GM23338 (cell line): Measurements from ENCODE around the gene FXYD5. TPM values are rescaled to one million over a fixed set of nuclear protein-coding genes. Genes with fewer than 3 reads are reported as not detected.

Source experiments
- ATAC-seq: fragments of 200-7000 bp; cut with Tn5 transposase; 3 replicates; pipeline ENCODE4 v1.9.1; 2020
- DNase-seq: peaks from one replicate; pipeline ENCODE4 v3.0.0-alpha.2; 2015; ENCODE audit warnings: low spot score
- H2AFZ ChIP-seq: fragments of 200-600 bp; sonication (generic); 2 replicates; pipeline ENCODE4 v1.8.0; 2016; ENCODE audit warnings: antibody characterized with exemption, mild to moderate bottlenecking, moderate library complexity
- H3F3A ChIP-seq: fragments of 200-600 bp; sonication (generic); replicated peaks from 2 replicates; pipeline ENCODE4 v1.8.0; 2017; ENCODE audit warnings: antibody characterized with exemption, mixed run types, low read depth
- H3K27ac ChIP-seq: fragments of 200-600 bp; sonication (generic); 2 replicates; pipeline ENCODE4 v1.6.1; 2016; ENCODE audit warnings: low read depth
- H3K27me3 ChIP-seq: fragments of 200-600 bp; sonication (generic); 2 replicates; pipeline ENCODE4 v1.8.0; 2016; ENCODE audit warnings: mild to moderate bottlenecking, mixed run types, moderate library complexity; ENCODE audit not compliant: insufficient read depth
- H3K36me3 ChIP-seq: fragments of 200-600 bp; sonication (generic); 2 replicates; pipeline ENCODE4 v1.8.0; 2016; ENCODE audit warnings: mild to moderate bottlenecking; ENCODE audit not compliant: insufficient read depth
- H3K4me1 ChIP-seq: fragments of 200-600 bp; sonication (generic); 2 replicates; pipeline ENCODE4 v1.8.0; 2016; ENCODE audit warnings: mild to moderate bottlenecking, moderate library complexity; ENCODE audit not compliant: insufficient read depth
- H3K4me2 ChIP-seq: fragments of 200-600 bp; sonication (generic); 2 replicates; pipeline ENCODE4 v1.7.1; 2017; ENCODE audit warnings: mixed run types
- H3K4me3 ChIP-seq: fragments of 200-600 bp; sonication (generic); 2 replicates; pipeline ENCODE4 v1.6.1; 2016; ENCODE audit warnings: mixed run types
- H3K79me2 ChIP-seq: fragments of 200-600 bp; sonication (generic); replicated peaks from 2 replicates; pipeline ENCODE4 v1.8.0; 2017; ENCODE audit warnings: mild to moderate bottlenecking; ENCODE audit not compliant: insufficient read depth
- H3K9me2 ChIP-seq: fragments of 200-600 bp; sonication (generic); 2 replicates; pipeline ENCODE4 v1.8.0; 2017; ENCODE audit not compliant: insufficient read depth
- H4K20me1 ChIP-seq: fragments of 200-600 bp; sonication (generic); replicated peaks from 2 replicates; pipeline ENCODE4 v1.8.0; 2017; ENCODE audit warnings: mild to moderate bottlenecking; ENCODE audit not compliant: insufficient read depth
- H3K27ac Mint-ChIP-seq: 2 replicates; pipeline ENCODE4 v1.8.0; 2020; ENCODE audit warnings: inconsistent platforms, mild to moderate bottlenecking, moderate library complexity, mixed read lengths
- H3K27me3 Mint-ChIP-seq: 3 replicates; pipeline ENCODE4 v1.8.0; 2022; ENCODE audit warnings: low read depth, mild to moderate bottlenecking, moderate library complexity, mixed read lengths, inconsistent platforms; ENCODE audit not compliant: insufficient read depth, poor library complexity
- H3K36me3 Mint-ChIP-seq: 3 replicates; pipeline ENCODE4 v1.8.0; 2021; ENCODE audit warnings: low read depth, mild to moderate bottlenecking, inconsistent platforms, moderate library complexity, mixed read lengths
- H3K4me1 Mint-ChIP-seq: 3 replicates; pipeline ENCODE4 v1.8.0; 2020; ENCODE audit warnings: mild to moderate bottlenecking, inconsistent platforms, mixed read lengths
- H3K4me3 Mint-ChIP-seq: 3 replicates; pipeline ENCODE4 v1.8.0; 2021; ENCODE audit warnings: moderate library complexity, mild to moderate bottlenecking, inconsistent platforms, mixed read lengths
- H3K9me3 Mint-ChIP-seq: 3 replicates; pipeline ENCODE4 v1.8.0; 2020; ENCODE audit warnings: moderate library complexity, mild to moderate bottlenecking, inconsistent platforms, mixed read lengths
- CREB1 ChIP-seq: fragments of 250-450 bp; sonication (Bioruptor Pico); IDR thresholded peaks from 2 replicates; pipeline ENCODE4 v1.5.0; 2020; ENCODE audit warnings: low read depth, mild to moderate bottlenecking, moderate library complexity
- EZH2 ChIP-seq: fragments of 200-600 bp; sonication (generic); IDR thresholded peaks from one replicate; pipeline ENCODE4 v1.8.0; 2017; ENCODE audit warnings: antibody characterized with exemption, mild to moderate bottlenecking, low read depth; ENCODE audit not compliant: unreplicated experiment
- JUNB ChIP-seq: IDR thresholded peaks from one replicate; pipeline ENCODE4 v1.6.1; 2016; ENCODE audit warnings: antibody characterized with exemption; ENCODE audit not compliant: unreplicated experiment
- POLR2AphosphoS5 ChIP-seq: IDR thresholded peaks from 2 replicates; pipeline ENCODE4 v1.6.1; 2016; ENCODE audit warnings: antibody characterized with exemption, low read depth
- STAT1 ChIP-seq: IDR thresholded peaks from one replicate; pipeline ENCODE4 v1.6.1; 2016; ENCODE audit warnings: antibody characterized with exemption; ENCODE audit not compliant: unreplicated experiment
- ZNF114 ChIP-seq: fragments of 250-450 bp; sonication (Bioruptor Pico); IDR thresholded peaks from 2 replicates; pipeline ENCODE4 v1.5.0; 2020; ENCODE audit warnings: mild to moderate bottlenecking, moderate library complexity
- ZNF331 ChIP-seq: fragments of 250-450 bp; sonication (Bioruptor Pico); IDR thresholded peaks from 2 replicates; pipeline ENCODE4 v1.5.0; 2020; ENCODE audit warnings: low read depth, mild to moderate bottlenecking, moderate library complexity
- polyA plus RNA-seq: library from polyadenylated mRNA; unstranded; fragments of >200 nt; fragmentation: Nextera tagmentation; extraction: Ambion mirVana; gene quantifications from 2 replicates; pipeline ENCODE4 v1.2.1, GENCODE V29; 2016
- total RNA-seq: library from RNA; depleted of rRNA; stranded (reverse); fragments of >200 nt; shearing (Covaris generic); gene quantifications from 2 replicates; pipeline ENCODE4 v1.2.3, GENCODE V29; 2014
- TF ChIP-seq, protein P1 (sequence below): IDR thresholded peaks from one replicate; pipeline ENCODE4 v1.6.1; 2018; ENCODE audit warnings: antibody characterized with exemption; ENCODE audit not compliant: unreplicated experiment
- TF ChIP-seq, protein P2 (sequence below), 2 experiments: fragments of 200-600 bp in 1 of 2; sonication (generic) in 1 of 2; conservative IDR thresholded peaks; 2 replicates each; pipeline versions ENCODE4 v1.5.1 to v1.6.1; 2016 to 2017; ENCODE audit warnings: antibody characterized with exemption in 2 of 2, low read depth in 2 of 2, mild to moderate bottlenecking in 2 of 2, moderate library complexity in 1 of 2
- TF ChIP-seq, protein P3 (sequence below): IDR thresholded peaks from 2 replicates; pipeline ENCODE4 v1.6.1; 2016; ENCODE audit warnings: antibody characterized with exemption

Gene FXYD5
- total and polyA plus RNA-seq, 2 experiments from 2014 or later: 97.7 to 233 TPM

DNA sequence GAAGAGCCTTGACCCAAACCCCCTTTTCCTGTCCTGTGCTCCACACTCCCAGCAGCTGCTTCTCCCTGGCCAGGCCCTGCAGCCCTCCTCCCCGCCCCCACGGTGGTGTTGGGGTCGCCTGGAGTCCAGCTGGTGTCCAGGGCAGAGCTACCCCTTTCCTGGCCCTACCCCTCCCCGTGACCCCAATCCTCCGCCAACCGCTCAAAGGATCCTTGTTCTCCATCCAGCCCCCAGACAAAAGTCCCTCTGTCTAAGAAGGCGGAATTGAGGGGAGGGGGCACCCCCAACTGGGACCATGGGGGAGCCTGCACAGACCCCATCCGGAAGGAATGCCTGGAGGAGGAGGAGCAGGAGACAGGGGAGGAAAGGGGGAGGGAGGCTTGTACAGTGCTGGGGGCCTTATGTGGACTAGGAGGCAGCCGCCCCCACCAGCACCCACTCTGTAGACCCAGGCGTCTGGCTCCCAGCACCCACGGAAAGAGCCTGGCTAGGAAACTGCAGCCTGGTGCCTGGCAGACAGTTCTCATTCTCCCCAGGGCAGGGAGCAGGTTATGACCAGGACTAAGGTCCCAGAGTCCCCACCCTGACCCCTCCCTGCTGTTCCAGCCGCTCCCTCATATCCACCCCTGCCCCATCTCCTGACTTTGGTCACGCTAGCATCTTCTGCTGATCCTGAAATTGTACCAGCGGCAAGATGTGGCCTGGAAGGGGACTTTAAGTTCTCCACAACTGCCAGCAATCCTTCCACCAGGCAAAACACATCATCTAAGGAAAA lies 39.2 kb upstream of the FXYD5 start, which contains the start of gene FXYD3 (continued):
- TF ChIP-seq, protein P1, sequence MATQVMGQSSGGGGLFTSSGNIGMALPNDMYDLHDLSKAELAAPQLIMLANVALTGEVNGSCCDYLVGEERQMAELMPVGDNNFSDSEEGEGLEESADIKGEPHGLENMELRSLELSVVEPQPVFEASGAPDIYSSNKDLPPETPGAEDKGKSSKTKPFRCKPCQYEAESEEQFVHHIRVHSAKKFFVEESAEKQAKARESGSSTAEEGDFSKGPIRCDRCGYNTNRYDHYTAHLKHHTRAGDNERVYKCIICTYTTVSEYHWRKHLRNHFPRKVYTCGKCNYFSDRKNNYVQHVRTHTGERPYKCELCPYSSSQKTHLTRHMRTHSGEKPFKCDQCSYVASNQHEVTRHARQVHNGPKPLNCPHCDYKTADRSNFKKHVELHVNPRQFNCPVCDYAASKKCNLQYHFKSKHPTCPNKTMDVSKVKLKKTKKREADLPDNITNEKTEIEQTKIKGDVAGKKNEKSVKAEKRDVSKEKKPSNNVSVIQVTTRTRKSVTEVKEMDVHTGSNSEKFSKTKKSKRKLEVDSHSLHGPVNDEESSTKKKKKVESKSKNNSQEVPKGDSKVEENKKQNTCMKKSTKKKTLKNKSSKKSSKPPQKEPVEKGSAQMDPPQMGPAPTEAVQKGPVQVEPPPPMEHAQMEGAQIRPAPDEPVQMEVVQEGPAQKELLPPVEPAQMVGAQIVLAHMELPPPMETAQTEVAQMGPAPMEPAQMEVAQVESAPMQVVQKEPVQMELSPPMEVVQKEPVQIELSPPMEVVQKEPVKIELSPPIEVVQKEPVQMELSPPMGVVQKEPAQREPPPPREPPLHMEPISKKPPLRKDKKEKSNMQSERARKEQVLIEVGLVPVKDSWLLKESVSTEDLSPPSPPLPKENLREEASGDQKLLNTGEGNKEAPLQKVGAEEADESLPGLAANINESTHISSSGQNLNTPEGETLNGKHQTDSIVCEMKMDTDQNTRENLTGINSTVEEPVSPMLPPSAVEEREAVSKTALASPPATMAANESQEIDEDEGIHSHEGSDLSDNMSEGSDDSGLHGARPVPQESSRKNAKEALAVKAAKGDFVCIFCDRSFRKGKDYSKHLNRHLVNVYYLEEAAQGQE: no peak
- no peak for TF ChIP-seq JUNB
- TF ChIP-seq, protein P2, sequence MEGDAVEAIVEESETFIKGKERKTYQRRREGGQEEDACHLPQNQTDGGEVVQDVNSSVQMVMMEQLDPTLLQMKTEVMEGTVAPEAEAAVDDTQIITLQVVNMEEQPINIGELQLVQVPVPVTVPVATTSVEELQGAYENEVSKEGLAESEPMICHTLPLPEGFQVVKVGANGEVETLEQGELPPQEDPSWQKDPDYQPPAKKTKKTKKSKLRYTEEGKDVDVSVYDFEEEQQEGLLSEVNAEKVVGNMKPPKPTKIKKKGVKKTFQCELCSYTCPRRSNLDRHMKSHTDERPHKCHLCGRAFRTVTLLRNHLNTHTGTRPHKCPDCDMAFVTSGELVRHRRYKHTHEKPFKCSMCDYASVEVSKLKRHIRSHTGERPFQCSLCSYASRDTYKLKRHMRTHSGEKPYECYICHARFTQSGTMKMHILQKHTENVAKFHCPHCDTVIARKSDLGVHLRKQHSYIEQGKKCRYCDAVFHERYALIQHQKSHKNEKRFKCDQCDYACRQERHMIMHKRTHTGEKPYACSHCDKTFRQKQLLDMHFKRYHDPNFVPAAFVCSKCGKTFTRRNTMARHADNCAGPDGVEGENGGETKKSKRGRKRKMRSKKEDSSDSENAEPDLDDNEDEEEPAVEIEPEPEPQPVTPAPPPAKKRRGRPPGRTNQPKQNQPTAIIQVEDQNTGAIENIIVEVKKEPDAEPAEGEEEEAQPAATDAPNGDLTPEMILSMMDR (conservative IDR thresholded peaks at IDR 0.05; ENCODE audit: low read depth in 2 of 2): no peak
- no peak for TF ChIP-seq EZH2
- TF ChIP-seq, protein P3, sequence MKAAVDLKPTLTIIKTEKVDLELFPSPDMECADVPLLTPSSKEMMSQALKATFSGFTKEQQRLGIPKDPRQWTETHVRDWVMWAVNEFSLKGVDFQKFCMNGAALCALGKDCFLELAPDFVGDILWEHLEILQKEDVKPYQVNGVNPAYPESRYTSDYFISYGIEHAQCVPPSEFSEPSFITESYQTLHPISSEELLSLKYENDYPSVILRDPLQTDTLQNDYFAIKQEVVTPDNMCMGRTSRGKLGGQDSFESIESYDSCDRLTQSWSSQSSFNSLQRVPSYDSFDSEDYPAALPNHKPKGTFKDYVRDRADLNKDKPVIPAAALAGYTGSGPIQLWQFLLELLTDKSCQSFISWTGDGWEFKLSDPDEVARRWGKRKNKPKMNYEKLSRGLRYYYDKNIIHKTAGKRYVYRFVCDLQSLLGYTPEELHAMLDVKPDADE: no peak
- no peak for TF ChIP-seq CREB1 (CRISPR knock-in tag)

DNA sequence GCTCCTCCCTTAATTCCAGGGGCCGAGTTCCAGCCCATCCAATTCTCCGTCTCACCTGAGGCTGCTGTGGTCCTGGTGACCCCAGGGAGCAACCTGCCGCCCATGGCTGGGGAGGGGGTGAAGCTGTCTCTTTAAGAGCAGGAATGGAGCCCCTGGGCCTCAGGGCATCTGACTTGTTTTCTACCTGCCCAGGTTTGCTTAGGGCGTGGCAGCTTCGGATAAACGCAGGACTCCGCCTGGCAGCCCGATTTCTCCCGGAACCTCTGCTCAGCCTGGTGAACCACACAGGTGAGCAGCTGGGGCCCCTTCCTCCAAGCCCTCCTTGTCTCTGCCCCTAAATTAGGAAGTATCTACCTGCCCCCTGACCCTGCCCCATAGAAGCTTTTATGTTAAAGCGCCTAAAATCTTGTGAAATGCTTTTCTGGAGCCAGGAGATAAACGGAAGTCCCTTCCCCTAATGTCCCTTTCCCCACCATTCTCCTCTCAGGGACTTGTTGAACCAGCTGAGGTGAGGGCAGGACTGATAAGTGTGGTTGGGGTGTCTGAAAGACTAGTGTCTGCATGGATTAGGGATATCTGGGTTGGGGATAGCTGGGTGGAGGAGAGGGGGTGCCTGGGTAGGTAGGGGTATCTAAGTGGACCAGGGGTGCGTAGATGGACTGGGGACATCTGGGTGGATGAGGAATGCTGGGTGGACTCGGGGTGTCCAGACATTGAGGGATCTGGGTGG lies 38.3 kb upstream of the FXYD5 start:
- no peak overlapping the region for H3K27ac Mint-ChIP-seq
- no peaks in the 10 kb centered on the region; the same call in 2 of the 3 replicates for H3K9me3 Mint-ChIP-seq
- Histone ChIP-seq H3K9me2 (no peaks in the 10 kb centered on the region), H3K27me3 (no peaks in the 10 kb centered on the region), H3K36me3 (no peaks in the 10 kb centered on the region), H3K4me3 (no peak overlapping the region), H3K4me1 (peaks cover 23% of the 10 kb centered on the region), H3K27ac (no peak overlapping the region), H3K4me2 (no peak overlapping the region), H3K79me2 (no peaks in the 10 kb centered on the region), H2AFZ (peak overlapping the region; percentile 18), H4K20me1 (no peaks in the 10 kb centered on the region), H3F3A (no peaks in the 10 kb centered on the region)
- DNase-seq: no peak
- peaks cover 29% of the 10 kb centered on the region for H3K27me3 Mint-ChIP-seq
- no peak overlapping the region for H3K4me3 Mint-ChIP-seq
- TF ChIP-seq STAT1 (no peak), CREB1 (CRISPR knock-in tag) (no peak), EZH2 (no peak), ZNF114 (CRISPR knock-in tag) (no peak), POLR2AphosphoS5 (no peak), ZNF331 (CRISPR knock-in tag) (no peak)
- TF ChIP-seq, protein P1: no peak
- TF ChIP-seq, protein P3: no peak
- TF ChIP-seq, protein P2 (conservative IDR thresholded peaks at IDR 0.05; ENCODE audit: low read depth in 2 of 2): no peak
- ATAC-seq: no peak
- no peaks in the 10 kb centered on the region for H3K36me3 Mint-ChIP-seq
- peaks cover 37% of the 10 kb centered on the region for H3K4me1 Mint-ChIP-seq
